GM12875 (cell line): ENCODE results near the gene LGALSL.

Experiments used
- H3K4me3 ChIP-seq: one replicate; pipeline ENCODE4 v1.5.1; 2011; ENCODE audit warnings: low read depth, low read length, control low read depth
- CTCF ChIP-seq: IDR thresholded peaks from 2 replicates; pipeline ENCODE4 v1.5.1; 2011; ENCODE audit warnings: low read depth, mild to moderate bottlenecking, control low read depth, inconsistent platforms, low read length, moderate library complexity, borderline replicate concordance; ENCODE audit not compliant: insufficient read depth

LGALSL gene

DNA sequence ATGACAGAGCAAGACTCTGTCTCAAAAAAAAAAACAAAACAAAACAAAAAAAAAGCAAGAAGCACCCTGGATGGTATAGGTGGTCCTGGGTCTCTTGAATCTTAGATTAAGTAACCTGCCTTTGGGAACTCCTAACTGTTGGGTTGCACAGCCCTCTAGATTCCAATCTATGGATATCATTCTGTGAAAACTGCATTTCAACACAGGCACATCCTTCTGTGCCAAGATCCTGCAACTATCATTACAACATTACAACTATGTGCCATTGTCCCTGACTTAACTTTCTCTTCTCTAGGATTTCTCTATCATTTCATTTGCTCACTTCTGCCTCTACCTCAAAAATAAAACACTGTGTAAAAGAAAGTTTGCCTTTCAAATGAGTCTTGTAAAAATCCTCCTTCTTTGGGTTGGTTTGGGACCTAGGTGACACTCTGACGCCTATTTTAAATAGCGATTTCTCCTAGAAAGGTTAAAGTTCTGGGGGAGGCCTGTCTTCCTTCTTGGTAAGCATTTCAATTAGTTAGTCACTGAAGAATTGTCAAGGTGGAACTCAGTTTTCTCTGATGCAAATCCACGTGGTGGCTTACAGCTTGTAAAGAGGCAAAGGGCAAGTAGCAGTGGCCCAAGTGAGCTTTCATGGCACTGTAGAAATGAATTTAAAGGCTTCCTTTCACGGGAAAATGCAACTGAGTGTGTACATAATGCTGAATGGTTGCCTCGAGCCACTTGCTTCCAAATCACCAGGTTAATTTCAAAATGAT, 9.2 kb downstream of the LGALSL start:
- TF ChIP-seq CTCF = no peak

DNA sequence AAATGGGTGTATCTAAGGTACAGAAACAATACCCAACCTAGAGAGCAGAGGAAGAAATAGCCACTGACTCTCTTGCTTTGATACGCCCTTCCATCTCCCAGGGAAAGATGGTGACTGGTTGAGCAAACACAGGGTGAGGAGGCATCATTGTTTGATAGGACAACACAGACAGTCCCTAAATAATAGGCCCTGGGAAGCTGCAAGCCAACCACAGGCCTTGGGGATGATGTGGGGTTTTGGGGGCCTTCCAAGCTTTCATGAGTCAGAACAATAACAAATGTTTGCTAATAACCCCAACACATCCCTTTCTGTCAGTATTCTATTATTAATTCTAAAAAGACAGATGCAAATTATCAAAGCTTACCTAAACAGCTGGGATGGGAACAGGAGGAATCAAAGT, 9.8 kb downstream of the LGALSL start:
- no peak overlapping the region for H3K4me3 ChIP-seq
- TF ChIP-seq CTCF = no peak

More for the DNA sequence above, 9.2 kb downstream of the LGALSL start:
- no peak overlapping the region for H3K4me3 ChIP-seq

DNA sequence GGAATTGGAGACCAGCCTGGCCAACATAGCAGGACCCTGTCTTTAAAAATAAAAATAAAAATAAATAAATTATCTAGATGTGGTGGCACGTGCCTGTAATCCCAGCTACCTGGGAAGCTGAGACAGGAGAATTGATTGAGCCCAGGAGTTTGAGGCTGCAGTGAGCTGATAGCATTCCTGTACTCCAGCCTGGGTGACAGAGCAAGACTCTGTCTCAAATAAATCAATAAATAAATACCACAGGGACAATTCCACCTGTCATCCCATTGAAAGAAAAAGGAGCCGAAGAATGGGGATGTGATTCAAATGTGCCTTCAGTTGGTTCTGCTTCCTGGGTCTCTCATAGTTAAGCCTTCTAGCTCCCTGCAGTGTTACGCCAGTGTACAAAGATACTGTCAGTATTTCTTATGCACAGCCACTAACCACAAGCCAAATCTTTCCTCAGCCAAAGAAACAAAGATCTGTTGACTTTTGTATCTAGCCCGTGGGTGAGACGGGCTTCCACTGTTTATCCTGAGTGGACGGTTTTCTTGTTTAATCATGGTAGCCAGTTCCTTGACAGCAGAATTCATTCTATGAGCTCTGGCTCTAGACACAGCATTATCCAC, 12.6 kb downstream of the LGALSL start:
- TF ChIP-seq CTCF = no peak
- H3K4me3 ChIP-seq = no peak overlapping the region

- no peak for TF ChIP-seq CTCF
- no peak overlapping the region for H3K4me3 ChIP-seq
Measured at GRCh38 chr2:64467096-64467843, 13.3 kb downstream of the LGALSL start.

- TF ChIP-seq CTCF = no peak
Measured at GRCh38 chr2:64469261-64469660, 15.3 kb downstream of the LGALSL start.

GRCh38 chr2:64470071-64470470, 16.1 kb downstream of the LGALSL start:
- TF ChIP-seq CTCF = no peak
- no peak overlapping the region for H3K4me3 ChIP-seq

More at GRCh38 chr2:64469261-64469660, 15.3 kb downstream of the LGALSL start:
- no peak overlapping the region for H3K4me3 ChIP-seq
